DOHH2 (cell line): ENCODE data around the gene MCUR1.

Experiments
- CTCF ChIP-seq: fragments of 200-600 bp; sonication (generic); IDR thresholded peaks from one replicate; pipeline ENCODE4 v1.5.1; 2014; ENCODE audit warnings: antibody characterized with exemption, mild to moderate bottlenecking, low read depth, low read length; ENCODE audit not compliant: poor library complexity, severe bottlenecking
- EZH2phosphoT487 ChIP-seq: fragments of 200-600 bp; sonication (generic); IDR thresholded peaks from 2 replicates; pipeline ENCODE4 v1.6.1; 2017; ENCODE audit warnings: borderline replicate concordance, mild to moderate bottlenecking, antibody characterized with exemption, low read length, moderate library complexity, mixed read lengths

GRCh38 chr6:13789746-13790145, 24.6 kb downstream of the MCUR1 start:
- TF ChIP-seq CTCF (no peak), EZH2phosphoT487 (no peak)
